ENCODE measurements around the gene FBN2. TPM values are rescaled to one million over a fixed set of nuclear protein-coding genes. Genes with fewer than 3 reads are reported as not detected.

FBN2 gene
- total and polyA plus RNA-seq, 2 experiments from 2014 or later: 41.0 to 143 TPM

- H3K4me2 ChIP-seq: no peak overlapping the region
Observed at GRCh38 chr5:128290152-128290858, 247.7 kb downstream of the FBN2 start.

GRCh38 chr5:128287740-128288139, 250.3 kb downstream of the FBN2 start:
- no peak for DNase-seq (ENCODE audit: low spot score)
- Histone ChIP-seq H2AFZ (no peak overlapping the region), H3K9me2 (replicated peaks; ENCODE audit: insufficient read depth) (no peaks in the 10 kb centered on the region), H3K4me3 (no peak overlapping the region), H3K27me3 (no peaks in the 10 kb centered on the region), H4K20me1 (ENCODE audit: insufficient read depth, poor library complexity, severe bottlenecking) (no peaks in the 10 kb centered on the region), H3K4me2 (no peak overlapping the region), H3K36me3 (replicated peaks; ENCODE audit: insufficient read depth, low read depth) (no peaks in the 10 kb centered on the region), H3K79me2 (no peaks in the 10 kb centered on the region), H3K4me1 (ENCODE audit: insufficient read depth) (no peaks in the 10 kb centered on the region), H3K27ac (no peak overlapping the region), H3K9me3 (ENCODE audit: low read depth) (no peaks in the 10 kb centered on the region)
- WGBS (ENCODE audit: low lambda C conversion rate, missing lambda C conversion rate): 98% methylated on average over 2 of the region's 2 CpGs
- TF ChIP-seq EZH2 (IDR thresholded peaks at IDR 0.05; ENCODE audit: borderline replicate concordance) (no peak), CTCF (IDR thresholded peaks at IDR 0.05; ENCODE audit: poor library complexity) (no peak), EZH2phosphoT487 (IDR thresholded peaks at IDR 0.05; ENCODE audit: low read depth, severe bottlenecking, unreplicated experiment) (no peak)

More at GRCh38 chr5:128290152-128290858, 247.7 kb downstream of the FBN2 start:
- Histone ChIP-seq H3K27me3 (no peaks in the 10 kb centered on the region), H3K9me3 (ENCODE audit: low read depth) (no peaks in the 10 kb centered on the region), H3K4me1 (ENCODE audit: insufficient read depth) (no peaks in the 10 kb centered on the region), H3K79me2 (no peaks in the 10 kb centered on the region), H3K9me2 (replicated peaks; ENCODE audit: insufficient read depth) (no peaks in the 10 kb centered on the region), H3K36me3 (replicated peaks; ENCODE audit: insufficient read depth, low read depth) (no peaks in the 10 kb centered on the region), H3K27ac (no peak overlapping the region), H4K20me1 (ENCODE audit: insufficient read depth, poor library complexity, severe bottlenecking) (no peaks in the 10 kb centered on the region), H2AFZ (no peak overlapping the region), H3K4me3 (no peak overlapping the region)
- TF ChIP-seq EZH2phosphoT487 (IDR thresholded peaks at IDR 0.05; ENCODE audit: low read depth, severe bottlenecking, unreplicated experiment): no peak
- TF ChIP-seq CTCF (IDR thresholded peaks at IDR 0.05; ENCODE audit: poor library complexity): no peak
- no peak for TF ChIP-seq EZH2 (IDR thresholded peaks at IDR 0.05; ENCODE audit: borderline replicate concordance)
- DNase-seq (ENCODE audit: low spot score): no peak
- 75% methylated on average over 2 of the region's 2 CpGs for WGBS (ENCODE audit: low lambda C conversion rate, missing lambda C conversion rate)

GRCh38 chr5:128284236-128284635, 253.8 kb downstream of the FBN2 start:
- Histone ChIP-seq H3K36me3 (replicated peaks; ENCODE audit: insufficient read depth, low read depth) (no peaks in the 10 kb centered on the region), H3K4me2 (no peak overlapping the region), H3K27me3 (no peaks in the 10 kb centered on the region), H3K9me3 (ENCODE audit: low read depth) (no peaks in the 10 kb centered on the region), H3K79me2 (no peaks in the 10 kb centered on the region), H3K4me1 (ENCODE audit: insufficient read depth) (no peaks in the 10 kb centered on the region), H4K20me1 (ENCODE audit: insufficient read depth, poor library complexity, severe bottlenecking) (no peaks in the 10 kb centered on the region), H3K4me3 (no peak overlapping the region), H3K27ac (no peak overlapping the region), H2AFZ (no peak overlapping the region), H3K9me2 (replicated peaks; ENCODE audit: insufficient read depth) (no peaks in the 10 kb centered on the region)
- TF ChIP-seq CTCF (IDR thresholded peaks at IDR 0.05; ENCODE audit: poor library complexity) (no peak), EZH2phosphoT487 (IDR thresholded peaks at IDR 0.05; ENCODE audit: low read depth, severe bottlenecking, unreplicated experiment) (no peak), EZH2 (IDR thresholded peaks at IDR 0.05; ENCODE audit: borderline replicate concordance) (no peak)
- no peak for DNase-seq (ENCODE audit: low spot score)
- WGBS (ENCODE audit: low lambda C conversion rate, missing lambda C conversion rate): 100% methylated on average over 2 of the region's 2 CpGs
